ENCODE measurements around the gene ZRANB1.

- TF ChIP-seq CTCF (conservative IDR thresholded peaks at IDR 0.05 in 1 of 2, IDR thresholded peaks at IDR 0.05 in 1 of 2; ENCODE audit: low read depth in 1 of 2, low read length in 2 of 2) (no peak), EZH2 (IDR thresholded peaks at IDR 0.05; ENCODE audit: low read length, missing control alignments) (no peak)
Observed at GRCh38 chr10:125011926-125012705, 70.2 kb downstream of the ZRANB1 start.

Data from fibroblast of lung (primary cell).